Stomach (tissue), 4 donors: ENCODE results near the gene TNFRSF25.

Experiments
- EP300 ChIP-seq: sonication (generic); formaldehyde crosslinking; IDR thresholded peaks from one replicate; pipeline ENCODE4 v1.6.1; 2017; ENCODE audit warnings: antibody characterized with exemption
- TF ChIP-seq, protein P1 (sequence below), 7 experiments: fragments of 450-650 bp in 4 of 7; fragments of 200-600 bp in 3 of 7; sonication (generic) in 3 of 7; IDR thresholded peaks; one replicate each; pipeline ENCODE4 v1.5.1; 2016 to 2019; ENCODE audit warnings: antibody characterized with exemption in 7 of 7, control low read depth in 2 of 7, mild to moderate bottlenecking in 1 of 7

GRCh38 chr1:6513320-6513801 is 47.4 kb upstream of the TNFRSF25 start:
- TF ChIP-seq, protein P1, sequence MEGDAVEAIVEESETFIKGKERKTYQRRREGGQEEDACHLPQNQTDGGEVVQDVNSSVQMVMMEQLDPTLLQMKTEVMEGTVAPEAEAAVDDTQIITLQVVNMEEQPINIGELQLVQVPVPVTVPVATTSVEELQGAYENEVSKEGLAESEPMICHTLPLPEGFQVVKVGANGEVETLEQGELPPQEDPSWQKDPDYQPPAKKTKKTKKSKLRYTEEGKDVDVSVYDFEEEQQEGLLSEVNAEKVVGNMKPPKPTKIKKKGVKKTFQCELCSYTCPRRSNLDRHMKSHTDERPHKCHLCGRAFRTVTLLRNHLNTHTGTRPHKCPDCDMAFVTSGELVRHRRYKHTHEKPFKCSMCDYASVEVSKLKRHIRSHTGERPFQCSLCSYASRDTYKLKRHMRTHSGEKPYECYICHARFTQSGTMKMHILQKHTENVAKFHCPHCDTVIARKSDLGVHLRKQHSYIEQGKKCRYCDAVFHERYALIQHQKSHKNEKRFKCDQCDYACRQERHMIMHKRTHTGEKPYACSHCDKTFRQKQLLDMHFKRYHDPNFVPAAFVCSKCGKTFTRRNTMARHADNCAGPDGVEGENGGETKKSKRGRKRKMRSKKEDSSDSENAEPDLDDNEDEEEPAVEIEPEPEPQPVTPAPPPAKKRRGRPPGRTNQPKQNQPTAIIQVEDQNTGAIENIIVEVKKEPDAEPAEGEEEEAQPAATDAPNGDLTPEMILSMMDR (IDR thresholded peaks at IDR 0.05): no peak
- TF ChIP-seq EP300: no peak
